HG03571 (cell line): ENCODE measurements around the gene SMAD6.

Experiments
- ATAC-seq: cut with Tn5 transposase; IDR thresholded peaks from one replicate; pipeline ENCODE4 v1.9.1; 2021; ENCODE audit not compliant: unreplicated experiment

SMAD6 gene

DNA sequence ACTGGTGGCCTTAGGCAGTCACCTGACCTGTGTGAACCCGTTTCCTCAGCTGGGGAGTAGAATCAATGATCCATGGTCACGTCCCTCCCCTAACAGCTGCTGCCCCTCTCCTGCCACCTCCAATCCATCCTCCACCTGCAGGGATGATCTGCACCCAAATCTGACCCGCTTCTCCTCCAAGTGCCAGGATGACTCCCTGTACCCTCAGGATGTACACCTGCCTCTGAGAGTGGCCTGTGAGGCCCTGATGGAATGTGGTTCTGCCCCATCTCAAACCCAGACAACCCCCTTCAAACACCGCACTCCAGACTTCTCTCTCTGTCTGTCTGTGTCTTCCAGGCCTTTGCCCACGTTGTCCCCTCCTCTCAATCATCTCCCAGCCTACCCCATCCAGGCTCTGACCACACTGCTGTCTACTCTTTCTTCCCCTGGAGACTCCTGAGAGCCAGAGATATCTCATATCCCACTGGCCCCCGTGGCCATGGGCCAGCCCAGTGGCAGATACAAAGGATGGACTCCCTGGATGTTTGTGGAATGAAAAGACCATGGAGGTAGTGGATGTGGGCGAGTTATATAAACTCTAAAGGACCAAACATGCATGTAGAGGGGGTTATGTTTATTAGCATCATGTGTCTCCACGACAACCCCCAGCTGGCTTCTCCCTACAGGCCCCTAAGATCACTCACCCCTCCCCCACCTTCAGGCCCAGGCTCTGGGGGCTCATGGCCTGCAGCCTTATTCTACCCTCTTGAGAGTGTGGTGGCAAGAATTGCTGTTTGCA, 84.9 kb downstream of the SMAD6 start:
- ATAC-seq, result no peak

DNA sequence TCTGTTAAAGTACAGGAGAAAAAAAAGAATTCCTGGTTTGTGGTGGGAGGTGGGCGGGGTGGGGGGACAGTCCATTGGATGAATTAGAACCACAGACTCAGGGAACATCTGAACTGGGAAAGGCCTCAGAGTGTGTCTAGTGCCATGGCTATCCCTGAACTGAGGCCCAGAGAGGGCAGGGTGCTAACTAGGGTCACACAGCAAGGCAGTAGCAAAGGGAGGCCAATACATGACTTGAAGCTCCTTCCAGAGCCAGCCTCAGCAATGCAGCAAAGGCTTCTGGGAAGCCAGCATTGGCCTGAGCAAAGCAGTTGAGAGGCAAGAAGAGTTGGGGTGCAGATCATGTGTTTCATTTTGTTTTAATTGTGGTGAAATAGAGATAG, 85.4 kb downstream of the SMAD6 start:
- no peak for ATAC-seq

GRCh38 chr15:66788024-66788423, 86.0 kb downstream of the SMAD6 start:
- no peak for ATAC-seq

DNA sequence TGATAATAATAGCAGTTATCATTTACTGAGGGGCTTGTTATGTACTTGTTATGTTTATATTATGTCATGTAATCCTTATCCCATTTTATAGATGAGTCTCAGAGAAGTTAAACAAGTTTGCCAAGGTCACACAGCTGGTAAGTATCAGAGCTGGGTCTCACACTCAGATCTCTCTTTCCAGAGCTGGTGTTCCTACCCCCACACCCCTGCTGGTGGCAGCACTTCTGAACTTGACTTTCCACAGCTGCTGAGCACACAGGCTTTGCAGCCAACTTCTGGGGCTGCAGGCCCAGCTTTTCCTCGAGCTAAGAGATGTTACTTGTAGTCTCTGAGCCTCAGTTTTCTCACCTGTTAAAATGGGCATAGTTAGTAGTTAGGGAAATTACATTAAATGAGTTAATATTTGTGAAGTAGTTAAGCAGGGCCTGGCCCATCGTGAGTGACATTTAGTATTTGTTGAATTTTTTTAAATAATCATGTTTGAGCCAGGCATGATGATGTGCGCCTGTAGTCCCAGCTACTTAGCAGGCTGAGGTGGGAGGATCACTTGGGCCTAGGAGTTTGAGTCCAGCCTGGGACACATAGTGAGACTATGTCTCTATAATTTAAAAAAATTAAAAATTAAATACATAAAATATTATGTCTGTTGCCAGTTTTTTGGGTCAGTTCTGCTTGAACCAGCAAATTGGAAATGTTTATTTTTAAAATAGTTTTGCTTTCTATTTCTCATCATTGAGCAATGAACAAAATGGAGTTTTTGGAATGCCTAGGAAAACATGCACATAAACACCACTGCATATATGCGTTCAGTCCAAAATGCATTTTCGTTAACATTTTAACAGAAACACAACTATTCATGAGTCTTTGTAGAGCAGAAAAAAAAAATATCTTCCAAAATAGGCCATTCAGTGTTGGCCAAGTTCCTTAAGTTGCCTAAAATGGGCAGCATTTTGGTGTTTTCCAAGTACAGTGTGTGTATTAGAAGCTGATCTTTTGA, 87.3 kb downstream of the SMAD6 start:
- ATAC-seq, result no peak

- ATAC-seq, result no peak
Measured at GRCh38 chr15:66795851-66796250, 93.8 kb downstream of the SMAD6 start.

- no peak for ATAC-seq
Measured at GRCh38 chr15:66796343-66796742, 94.3 kb downstream of the SMAD6 start.

- ATAC-seq, result no peak
Measured at GRCh38 chr15:66797921-66798320, 95.9 kb downstream of the SMAD6 start.

- no peak for ATAC-seq
Measured at GRCh38 chr15:66798426-66799061, 96.5 kb downstream of the SMAD6 start.

DNA sequence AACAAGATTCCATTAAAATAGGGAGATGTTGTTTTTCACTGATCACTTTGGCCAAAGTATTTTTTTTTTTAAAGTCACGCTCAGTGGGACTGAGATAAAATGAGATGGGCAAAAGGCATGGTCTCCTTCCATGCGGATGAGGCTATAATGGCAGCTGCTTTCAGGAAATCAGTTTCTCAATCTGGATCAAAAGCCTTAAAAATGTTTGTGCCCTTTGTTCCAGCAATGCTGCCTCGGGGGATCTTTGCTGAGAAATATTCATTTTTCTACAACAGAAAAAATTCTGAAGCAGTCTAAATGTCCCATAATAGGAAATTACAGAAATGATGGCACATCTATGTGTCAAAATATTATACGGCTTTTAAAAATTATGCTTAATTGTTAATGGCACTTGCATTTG, 97.2 kb downstream of the SMAD6 start:
- ATAC-seq, result no peak

GRCh38 chr15:66800584-66801235, 98.7 kb downstream of the SMAD6 start:
- ATAC-seq, result no peak

DNA sequence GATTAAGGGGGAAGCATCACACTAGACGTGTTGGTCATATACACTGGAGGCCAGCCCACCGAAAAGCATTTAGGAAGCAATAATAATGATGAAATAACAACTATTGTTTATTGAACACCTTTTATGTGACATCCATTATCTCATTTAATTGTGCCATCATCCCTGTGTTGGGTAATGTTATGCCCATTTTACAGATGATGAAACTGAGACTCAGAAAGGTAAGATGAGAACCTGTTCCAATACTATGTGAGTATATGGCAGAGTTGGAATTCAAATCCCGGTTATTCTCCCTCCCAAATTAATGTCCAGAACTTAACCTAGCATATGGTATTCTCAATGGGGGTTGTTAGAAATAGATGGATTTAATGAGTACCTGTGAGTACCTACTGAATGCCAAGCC, 99.2 kb downstream of the SMAD6 start:
- ATAC-seq, result no peak

DNA sequence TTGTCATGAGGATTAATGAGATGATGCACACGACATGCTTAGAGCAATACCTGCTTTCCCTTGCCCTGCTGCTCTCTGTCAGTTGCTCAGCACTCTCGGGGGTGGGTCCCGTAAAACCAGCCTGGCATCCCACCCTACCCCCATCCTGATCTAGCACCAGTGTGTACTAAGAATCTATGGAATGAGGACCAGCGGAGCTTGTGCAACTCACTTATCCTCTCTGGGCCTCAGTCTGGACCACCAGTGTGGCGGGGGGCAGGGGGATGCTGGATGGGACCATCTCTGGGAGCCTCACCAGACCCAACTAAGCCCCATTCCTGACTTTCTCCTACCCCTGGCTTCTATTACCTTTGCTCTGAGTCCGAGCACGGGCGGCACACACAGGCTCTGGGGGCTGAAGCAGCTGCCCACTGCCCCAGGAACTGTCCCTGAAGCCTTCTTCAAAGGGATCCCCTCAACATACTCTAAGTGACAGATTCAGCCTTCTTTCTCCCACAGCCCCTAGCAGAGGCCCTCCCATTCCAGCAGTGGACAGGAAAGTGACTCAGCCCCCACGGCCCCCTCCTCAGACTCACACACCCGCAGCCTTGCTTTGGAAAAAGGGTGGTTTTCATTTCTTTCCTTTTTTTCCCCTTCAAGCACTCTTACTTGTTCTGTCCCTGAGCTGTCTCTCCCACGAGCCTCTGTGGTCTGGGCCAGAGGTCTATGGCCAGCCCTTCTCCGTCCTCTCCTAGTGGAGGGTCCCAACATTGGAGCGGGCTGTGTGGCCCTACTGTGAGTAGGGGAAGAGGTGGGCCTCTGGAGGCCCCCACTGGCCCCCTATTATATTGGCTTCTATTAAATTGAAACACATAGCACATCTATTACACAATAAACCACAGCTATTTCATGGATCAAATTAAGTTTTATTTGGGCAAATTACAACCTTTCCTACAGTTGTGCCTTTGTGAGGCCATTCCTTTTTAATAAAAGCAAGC, 100.3 kb downstream of the SMAD6 start:
- ATAC-seq, result no peak

- ATAC-seq, result no peak
Measured at GRCh38 chr15:66803182-66803729, 101.2 kb downstream of the SMAD6 start.

GRCh38 chr15:66803749-66804148, 101.7 kb downstream of the SMAD6 start:
- no peak for ATAC-seq

DNA sequence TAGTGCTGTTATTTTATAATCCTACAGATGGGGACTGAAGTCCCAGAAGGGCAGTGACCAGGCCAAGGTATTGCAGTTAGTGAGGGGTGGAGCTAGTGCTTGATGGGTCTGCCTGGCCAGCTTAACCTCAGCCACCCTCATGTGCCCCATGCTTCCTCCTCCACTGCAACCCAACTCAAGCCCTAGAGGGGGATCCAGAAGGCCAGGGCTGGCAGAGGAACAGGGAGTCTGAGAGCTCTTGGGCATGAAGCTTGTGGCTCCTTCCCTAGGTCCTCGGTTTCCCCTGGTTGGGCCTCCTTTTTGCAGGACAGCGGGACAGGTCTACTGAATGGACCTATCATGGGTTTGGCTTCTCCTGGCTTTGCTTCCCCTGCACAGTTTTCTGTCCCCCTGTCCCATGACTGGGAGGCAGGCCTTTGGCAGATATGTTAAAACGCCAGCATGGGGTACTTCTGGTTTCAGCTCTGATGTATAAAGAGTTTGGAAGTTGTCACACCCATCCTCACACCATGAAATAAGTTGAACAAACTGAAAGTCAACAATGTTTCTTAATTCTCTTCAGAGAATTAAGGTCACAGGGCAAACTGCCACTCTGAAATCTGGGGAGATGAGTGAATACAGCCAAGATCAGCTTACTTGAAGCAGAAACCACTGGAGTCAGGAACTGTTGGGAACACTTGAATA, 103.3 kb downstream of the SMAD6 start:
- no peak for ATAC-seq

DNA sequence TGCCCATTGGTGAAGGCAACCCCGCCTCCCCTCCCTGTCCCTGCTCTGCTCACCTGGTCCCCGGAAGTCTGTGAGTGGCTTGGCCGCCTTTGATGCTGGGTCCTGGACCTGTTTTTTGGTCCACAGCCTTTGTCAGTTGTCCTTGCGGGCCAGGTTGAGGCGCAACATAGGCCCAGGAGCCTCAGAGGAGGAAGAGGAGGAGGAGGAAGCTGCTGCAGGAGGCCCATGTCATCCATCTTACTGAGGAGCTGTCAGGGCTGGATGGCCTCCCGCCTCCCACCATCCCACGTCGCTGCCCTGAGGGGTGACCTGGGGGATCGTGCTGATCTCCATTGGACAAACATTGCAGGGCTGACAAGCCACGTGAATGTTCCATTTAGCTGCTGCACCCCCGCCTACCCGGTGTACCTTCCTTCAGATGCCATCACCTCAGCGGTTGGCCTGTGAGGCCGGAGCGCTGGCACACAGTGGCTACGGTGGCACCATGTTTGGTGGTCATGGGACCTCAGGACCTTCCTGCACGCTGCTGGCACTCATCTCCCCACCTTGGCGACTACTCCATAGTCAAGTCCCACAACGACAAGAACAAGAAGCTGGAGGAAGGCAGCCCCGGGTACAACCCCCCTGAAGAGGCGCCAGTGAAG, 106.3 kb downstream of the SMAD6 start:
- ATAC-seq, result no peak

DNA sequence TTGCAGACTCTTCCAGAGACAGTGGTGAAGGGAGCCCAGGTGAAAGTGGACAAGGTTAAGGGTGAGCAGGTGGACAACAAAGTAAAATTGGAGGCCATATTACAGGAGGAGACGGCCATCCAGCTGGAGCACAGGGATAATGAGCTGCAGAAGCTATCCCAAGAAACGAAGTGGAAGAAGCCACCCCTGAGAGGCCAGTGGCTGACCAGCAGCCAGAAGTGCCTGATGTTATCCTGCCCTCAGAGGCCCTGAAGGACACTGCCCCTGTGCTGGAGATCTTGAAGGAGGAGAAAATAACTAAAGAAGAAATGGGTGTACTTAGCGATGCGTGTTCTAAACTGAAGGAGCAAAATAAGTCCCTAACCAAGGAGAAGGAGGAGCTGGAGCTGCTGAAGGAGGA, 107.6 kb downstream of the SMAD6 start:
- ATAC-seq, result no peak

DNA sequence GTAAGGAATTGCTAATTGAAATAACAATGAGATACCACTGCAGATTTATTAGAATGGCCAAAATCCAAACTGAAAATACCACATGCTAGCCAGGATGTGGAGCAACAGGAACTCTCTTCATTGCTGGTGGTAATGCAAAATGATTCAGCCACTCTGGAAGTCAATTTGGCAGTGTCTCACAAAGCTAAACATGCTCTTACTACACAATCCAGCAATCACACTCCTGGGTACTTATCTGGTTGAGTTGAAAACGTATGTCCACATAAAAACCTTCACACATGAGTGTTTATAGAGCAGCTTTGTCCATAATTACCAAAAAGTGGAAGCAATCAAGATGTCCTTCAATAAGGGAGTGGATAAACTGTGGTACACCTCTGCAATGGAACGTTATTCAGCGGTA, 113.3 kb downstream of the SMAD6 start:
- no peak for ATAC-seq

- ATAC-seq, result no peak
Measured at GRCh38 chr15:66816201-66816600, 114.2 kb downstream of the SMAD6 start.
